ENCODE data around the gene CNKSR2.

GRCh38 chrX:21487832-21488231, 113.6 kb downstream of the CNKSR2 start:
- TF ChIP-seq GATA2 (IDR thresholded peaks at IDR 0.05; ENCODE audit: low read depth, low read length) (no peak), GATA3 (IDR thresholded peaks at IDR 0.05; ENCODE audit: low read depth, low read length) (no peak)
